GM11168 (cell line): ENCODE results near the gene ABCB10.
"Not testable (repeated sequence)": the region's sequence is repeated elsewhere in the genome, so short reads cannot be mapped to it uniquely, and the experiment has no call there.

Experiments used
- in situ Hi-C: fragments of 300-500 bp; cut with MboI; formaldehyde crosslinking; loops from one replicate; pipeline ENCODE4 v1.12.0; 2022; ENCODE audit warnings: low sequenced_read_pairs; ENCODE audit not compliant: unreplicated experiment

The ABCB10 gene

DNA sequence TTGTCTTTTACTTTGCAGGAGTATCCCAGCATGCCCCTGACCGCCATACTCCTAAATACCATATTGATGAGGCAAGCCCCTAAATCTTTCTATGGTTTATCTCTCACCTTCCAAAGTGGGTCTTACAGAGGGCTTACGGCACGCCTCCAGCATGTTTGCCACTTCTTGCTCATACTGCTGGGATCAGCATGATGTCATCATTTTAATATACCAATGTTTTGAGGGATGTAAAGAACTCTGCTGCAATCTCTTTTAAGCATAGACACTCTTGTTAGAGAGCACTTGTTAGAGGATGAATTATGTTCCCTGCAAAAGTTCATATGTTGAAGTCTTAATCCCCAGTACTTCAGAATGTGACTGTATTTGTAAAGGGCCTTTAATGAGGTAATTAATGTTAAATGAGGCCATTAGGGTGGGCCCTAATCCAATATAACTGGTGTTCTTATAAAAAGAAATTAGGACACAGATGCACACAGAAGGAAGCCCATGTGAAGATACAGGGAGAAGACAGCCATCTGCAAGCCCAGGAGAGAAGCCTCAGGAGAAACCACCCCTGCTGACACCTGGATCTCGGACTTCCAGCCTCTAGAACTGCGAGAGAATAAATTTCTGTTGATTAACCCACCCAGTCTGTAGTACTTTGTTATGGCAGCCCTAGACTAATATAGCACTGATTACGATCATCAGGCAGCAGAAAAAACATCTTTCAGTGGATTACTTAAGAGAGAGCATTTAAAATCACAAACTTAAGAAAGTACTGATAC, 16.4 kb upstream of the ABCB10 start:
- in situ Hi-C loops = no loop called here

GRCh38 chr1:229572286-229572685, 13.8 kb upstream of the ABCB10 start:
- in situ Hi-C loops = no loop called here

DNA sequence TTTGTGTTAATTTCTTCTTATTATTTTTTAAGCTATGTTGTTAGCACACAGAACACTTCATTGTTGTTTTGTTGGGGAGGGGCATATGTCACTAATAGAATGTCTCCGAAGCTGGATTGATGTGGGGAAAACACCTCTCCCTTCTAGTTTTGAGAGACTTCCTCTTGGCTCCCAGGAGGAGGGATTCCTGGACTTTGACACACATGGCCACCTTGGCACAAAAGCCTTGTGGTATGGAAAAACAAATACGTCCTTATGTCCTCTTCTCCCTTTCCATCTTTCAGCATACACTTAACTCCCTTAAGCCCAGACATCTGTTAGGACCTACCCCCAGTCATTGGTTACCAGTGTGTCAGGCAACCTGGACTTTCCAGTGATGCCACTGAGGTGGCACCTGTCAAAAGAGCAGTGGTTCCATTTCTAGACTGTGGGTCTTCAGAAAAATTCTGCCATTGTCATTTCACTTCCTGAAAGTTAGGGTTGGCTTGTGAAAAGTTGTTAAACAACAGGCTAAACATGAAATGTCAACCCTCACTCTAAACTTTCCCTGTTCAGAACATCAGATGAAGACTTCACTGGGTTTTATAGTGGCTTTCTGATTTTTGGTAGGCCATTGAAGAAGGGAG, 12.5 kb upstream of the ABCB10 start:
- in situ Hi-C loops = no loop called here

DNA sequence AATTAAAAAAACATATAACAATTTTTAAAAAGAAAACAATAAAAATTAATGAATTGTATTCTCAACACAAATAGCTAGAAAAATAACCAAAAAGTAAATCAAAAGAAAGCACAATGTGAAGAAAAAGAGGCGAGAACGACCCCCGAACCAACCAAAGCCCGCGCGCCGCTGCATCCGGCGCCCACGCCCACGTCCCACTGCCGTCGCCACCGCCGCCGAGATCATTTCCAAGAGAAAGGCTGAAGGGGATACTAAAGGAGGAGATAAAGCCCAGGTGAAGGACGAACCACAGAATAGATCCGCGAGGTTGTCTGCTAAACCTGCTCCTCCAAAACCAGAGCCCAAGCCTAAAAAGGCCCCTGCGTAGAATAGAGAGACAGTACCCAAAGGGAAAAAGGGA, 11.8 kb upstream of the ABCB10 start:
- in situ Hi-C loops = no loop called here

DNA sequence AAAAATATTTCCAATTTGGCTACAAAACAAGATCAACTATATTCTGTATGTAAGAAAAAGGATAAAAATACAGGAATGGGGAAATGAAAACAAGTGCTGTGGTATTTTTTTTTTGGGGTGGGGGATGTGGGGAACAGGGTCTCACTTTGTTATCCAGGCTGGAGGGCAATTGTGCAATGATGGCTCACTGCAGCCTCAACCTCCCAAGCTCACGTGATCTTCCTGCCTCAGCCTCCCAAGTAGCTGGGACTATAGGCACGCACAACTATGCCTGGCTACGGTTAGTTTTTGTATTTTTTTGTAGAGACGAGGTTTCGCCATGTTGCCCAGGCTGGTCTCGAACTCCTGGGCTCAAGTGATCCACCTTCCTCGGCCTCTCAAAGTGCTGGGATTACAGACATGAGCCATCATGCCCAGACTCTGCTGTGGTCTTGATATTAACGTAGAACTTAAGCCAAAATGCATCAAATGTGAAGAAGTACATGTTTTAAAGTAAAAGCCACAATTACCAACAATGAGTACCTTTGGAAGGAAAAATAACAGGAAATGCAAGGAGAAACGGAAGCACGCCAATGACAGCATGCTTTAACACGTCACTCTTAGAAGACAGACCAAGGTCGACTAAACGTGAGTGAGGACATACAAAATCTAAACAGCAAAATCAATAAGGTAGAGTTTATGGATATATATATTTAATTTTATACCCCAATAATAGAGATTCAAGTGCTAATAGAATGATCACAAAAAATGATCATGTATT, 8.8 kb upstream of the ABCB10 start:
- in situ Hi-C loops = loop anchor here (10.0 kb wide), 1 partner anchor 58 kb away; the partner anchor contains the start of genes TAF5L and URB2

GRCh38 chr1:229563701-229564100, 5.2 kb upstream of the ABCB10 start:
- in situ Hi-C loops = loop anchor here (10.0 kb wide), 1 partner anchor 61 kb away; the partner anchor contains the start of genes TAF5L and URB2

- in situ Hi-C loops = loop anchor here (10.0 kb wide), 1 partner anchor 62 kb away; the partner anchor contains the start of genes TAF5L and URB2
Observed at GRCh38 chr1:229563241-229563640, 4.7 kb upstream of the ABCB10 start.

- in situ Hi-C loops = loop anchor here (10.0 kb wide), 1 partner anchor 62 kb away; the partner anchor contains the start of genes TAF5L and URB2
Observed at GRCh38 chr1:229562686-229563085, 4.2 kb upstream of the ABCB10 start.

DNA sequence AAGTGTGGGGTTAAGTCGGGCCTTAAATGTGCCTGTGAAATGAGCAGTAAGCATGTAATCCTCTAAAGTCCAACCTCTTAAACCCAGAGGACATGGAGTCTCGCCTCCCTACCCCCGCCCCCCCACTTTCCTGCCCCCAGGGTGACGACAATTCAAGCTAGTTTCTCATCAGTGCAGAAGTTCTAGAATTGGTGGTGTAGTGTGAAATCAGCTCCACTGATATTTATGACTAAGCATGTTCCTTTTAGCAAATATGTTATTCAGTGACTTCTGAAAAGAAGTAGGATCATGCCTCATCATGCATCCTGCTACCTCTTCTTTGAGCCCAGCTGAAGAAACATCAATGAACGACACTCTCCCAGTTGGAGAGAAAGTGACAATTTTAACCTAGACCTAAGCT, 2.6 kb upstream of the ABCB10 start:
- in situ Hi-C loops = loop anchor here (10.0 kb wide), 1 partner anchor 64 kb away; the partner anchor contains the start of genes TAF5L and URB2

- in situ Hi-C loops = loop anchor here (10.0 kb wide), 1 partner anchor 65 kb away; the partner anchor contains the start of genes TAF5L and URB2
Observed at GRCh38 chr1:229560124-229560523, 1.6 kb upstream of the ABCB10 start.

- in situ Hi-C loops = not testable (repeated sequence)
Observed at GRCh38 chr1:229559336-229559801, 862 bp upstream of the ABCB10 start.

- in situ Hi-C loops = no loop called here
Observed at GRCh38 chr1:229557913-229558414, 543 bp downstream of the ABCB10 start.

- in situ Hi-C loops = no loop called here
Observed at GRCh38 chr1:229557200-229557850, 1.2 kb downstream of the ABCB10 start.

GRCh38 chr1:229554886-229555621, 3.5 kb downstream of the ABCB10 start:
- in situ Hi-C loops = no loop called here

GRCh38 chr1:229553621-229554130, 4.8 kb downstream of the ABCB10 start:
- in situ Hi-C loops = no loop called here

DNA sequence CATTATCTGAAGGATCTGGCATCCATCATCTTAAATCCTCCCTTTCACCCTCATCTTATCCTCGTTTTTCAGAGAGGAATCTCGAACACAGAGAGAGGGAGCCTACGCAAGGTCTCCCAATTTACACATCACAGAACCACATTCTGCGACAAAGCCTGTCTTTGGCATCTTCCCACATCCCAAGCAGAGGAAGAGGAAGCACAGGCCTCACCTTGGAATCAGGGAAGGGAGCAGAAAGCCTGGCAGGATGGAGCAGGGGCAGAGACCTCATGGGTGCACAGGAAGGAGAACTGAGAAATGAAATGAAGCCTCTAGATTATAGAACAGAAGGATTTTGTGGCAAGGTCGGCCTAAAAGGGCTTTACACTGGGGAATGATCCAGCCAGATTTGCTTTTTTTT, 5.8 kb downstream of the ABCB10 start:
- in situ Hi-C loops = no loop called here

GRCh38 chr1:229550812-229551567, 7.5 kb downstream of the ABCB10 start:
- in situ Hi-C loops = no loop called here

DNA sequence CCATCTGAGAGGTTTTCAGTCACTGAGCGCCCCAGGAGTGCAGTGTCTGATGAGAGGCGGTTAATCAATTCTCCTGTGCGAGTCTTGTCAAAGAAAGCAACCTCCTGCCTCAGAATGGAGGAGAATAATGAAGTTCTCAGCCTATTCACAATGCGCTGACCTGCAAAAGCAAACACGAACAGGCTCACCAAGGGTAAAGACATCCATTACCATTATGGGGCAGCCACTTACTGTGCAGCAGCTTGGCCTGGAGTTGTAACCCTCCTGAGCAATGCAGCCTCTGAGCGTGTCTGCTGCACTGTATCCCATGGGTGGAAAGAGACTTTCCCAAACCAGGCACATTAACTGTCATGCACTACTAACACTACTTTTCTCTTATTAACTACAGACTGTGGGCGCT, 11.0 kb downstream of the ABCB10 start:
- in situ Hi-C loops = no loop called here
